HG03175 (cell line): ENCODE data around the gene EPN1.
"Not testable (repeated sequence)": the region's sequence is repeated elsewhere in the genome, so short reads cannot be mapped to it uniquely, and the experiment has no call there.

Experiments
- ATAC-seq: cut with Tn5 transposase; IDR thresholded peaks from one replicate; pipeline ENCODE4 v1.9.1; 2021; ENCODE audit warnings: mild to moderate bottlenecking, moderate library complexity; ENCODE audit not compliant: unreplicated experiment

Gene EPN1

DNA sequence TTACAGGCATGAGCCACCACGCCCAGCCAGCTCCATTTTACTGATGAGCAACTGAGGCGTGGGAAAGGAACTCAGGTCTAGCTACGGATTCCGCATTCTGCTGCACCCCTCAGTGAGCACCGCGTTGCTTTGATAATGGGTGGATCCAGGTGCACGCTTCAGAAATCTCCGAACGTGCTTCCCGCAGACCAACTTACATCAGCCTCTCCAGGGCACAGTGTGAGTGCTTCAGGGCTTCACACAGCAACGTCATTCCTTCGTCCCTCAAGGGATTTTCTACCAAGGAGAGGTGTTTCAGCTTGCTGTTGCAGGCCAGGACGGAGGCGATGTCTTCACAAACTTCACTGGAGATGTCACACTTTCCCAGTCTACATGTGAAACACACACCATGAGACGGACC, 41.5 kb downstream of the EPN1 start:
- ATAC-seq: no peak

DNA sequence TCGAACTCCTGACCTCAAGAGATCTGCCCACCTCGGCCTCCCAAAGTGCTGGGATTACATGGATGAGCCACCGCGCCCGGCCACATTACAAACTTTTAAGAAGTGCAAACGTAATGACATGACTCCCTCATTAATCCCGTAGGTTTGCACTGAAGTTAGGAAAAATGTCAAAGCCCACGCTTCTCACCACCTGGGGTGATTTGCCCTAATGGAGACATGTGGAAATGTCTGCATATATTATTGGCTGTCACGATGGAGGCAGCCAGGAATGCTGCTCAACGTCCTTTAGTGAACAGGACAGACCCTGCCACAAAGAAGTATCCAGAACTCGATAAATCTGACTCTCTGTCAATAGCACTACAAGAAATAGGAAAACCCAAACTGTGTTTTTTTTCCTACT, 42.2 kb downstream of the EPN1 start:
- ATAC-seq: no peak

DNA sequence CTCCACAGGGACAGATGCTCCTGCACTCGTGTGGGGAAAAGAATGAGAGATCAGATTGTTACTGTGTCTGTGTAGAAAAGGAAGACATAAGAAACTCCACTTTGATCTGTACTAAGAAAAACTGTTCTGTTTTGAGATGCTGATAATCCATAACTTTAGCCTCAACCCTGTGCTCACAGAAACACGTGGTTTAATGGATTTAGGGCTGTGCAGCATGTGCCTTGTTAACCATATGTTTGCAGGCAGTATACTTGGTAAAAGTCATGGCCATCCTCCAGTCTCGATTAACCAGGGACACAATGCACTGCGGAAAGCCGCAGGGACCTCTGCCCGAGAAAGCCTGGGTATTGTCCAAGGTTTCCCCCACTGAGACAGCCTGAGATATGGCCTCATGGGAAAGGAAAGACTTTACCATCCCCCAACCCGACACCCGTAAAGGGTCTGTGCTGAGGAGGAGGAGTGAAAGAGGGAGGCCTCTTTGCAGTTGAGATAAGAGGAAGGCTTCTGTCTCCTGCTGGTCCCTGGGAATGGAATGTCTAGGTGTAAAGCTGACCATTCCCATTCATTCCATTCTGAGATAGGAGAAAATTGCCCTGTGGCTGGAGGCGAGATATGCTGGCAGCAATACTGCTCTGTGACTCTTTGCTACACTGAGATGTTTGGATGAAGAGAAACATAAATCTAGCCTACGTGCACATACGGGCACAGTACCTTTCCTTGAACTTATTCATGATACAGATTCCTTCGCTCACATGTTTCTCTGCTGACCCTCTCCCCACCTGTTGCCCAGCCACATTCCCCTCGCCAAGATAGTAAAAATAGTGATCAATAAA, 43.1 kb downstream of the EPN1 start:
- ATAC-seq: not testable (repeated sequence)

DNA sequence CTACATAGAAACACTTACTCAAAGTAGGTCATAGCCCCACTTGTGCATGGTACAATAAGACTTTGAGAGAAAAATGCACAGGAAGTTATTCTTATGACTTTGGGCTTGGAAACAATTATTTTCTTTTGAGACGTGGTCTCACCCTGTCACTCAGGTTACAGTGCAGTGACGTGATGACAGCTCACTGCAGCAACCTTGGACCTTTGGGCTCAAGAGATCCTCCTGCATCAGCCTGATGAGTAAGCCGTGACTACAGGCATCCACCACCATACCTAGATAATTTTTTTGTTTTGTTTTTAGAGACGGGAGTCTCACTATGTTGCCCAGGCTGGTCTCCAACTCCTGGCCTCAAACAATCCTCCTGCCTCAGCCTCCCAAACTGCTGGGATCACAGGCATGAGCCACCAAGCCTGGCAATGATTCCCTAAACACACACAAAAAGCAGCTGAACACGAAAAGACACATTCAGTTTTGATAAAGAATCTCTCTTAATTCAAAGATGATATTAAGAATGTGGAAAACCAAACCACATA, 45.3 kb downstream of the EPN1 start:
- no peak for ATAC-seq

DNA sequence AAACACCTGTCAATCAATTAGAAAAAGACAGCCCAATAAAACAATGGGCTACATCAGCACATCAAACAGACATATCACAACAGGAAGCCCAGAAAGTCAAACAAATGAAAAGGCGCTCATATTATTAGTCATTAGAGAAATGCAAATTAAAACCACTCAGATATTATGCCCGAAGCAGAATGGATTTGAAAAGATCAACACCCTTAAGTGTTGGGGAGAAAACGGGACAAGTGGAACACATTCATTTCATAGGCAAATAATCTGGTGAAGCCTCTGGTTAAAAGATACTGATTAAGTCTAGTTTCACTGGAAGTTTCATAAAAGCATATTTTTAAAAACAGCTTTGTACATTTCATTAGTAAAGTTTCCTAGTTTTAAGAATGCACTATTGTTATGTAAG, 45.8 kb downstream of the EPN1 start:
- no peak for ATAC-seq

DNA sequence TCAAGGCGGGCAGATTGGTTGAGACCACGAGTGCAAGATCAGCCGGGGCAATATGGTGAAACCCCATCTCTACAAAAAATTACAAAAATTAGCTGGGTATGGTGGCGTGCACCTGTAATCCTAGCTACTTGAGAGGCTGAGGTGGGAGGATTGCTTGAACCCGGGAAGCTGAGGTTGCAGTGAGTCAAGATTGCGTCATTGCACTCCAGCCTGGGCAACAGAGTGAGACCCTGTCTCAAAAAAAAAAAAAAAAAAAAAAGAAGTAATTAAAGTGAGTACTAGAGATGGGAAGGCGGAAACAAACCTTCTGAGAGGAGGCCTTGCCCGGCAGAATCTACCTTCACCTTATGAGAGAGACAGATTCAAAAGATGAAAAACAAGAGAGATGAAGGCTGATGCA, 48.5 kb downstream of the EPN1 start:
- ATAC-seq: no peak

DNA sequence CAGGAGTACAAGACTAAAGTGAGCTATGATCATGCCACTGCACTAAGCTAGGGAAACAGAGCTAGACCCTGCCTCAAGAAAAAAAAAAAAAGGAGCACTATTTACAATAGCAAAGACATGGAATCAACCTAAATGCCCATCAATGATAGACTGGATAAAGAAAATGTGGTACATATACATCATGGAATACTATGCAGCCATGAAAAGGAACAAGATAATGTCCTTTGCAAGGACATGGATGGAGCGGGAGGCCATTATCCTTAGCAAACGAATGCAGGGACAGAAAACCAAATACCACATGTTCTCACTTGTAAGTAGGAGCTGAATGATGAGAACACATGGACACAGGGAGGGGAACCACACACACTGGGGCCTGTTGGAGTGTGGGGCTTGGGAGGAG, 55.4 kb downstream of the EPN1 start:
- ATAC-seq: not testable (repeated sequence)

DNA sequence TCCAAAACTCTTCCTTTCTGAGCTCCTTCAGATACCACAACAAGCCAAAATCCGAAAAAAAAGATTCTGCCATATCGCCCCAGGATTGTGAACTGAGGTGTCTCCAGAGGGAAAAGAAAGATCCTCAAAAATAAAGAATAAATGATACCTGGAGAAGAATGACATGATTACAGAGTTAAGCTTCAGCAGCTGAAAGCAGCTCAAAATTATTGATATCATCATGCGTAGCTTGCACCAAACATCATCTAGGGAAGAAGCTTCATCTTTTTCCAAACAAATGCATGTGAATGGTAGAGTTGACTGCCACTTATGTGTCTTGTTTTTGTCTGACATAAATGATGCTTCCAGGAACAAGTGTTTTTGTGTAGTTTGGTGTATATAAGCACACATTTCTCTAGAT, 63.3 kb downstream of the EPN1 start, which contains the start of gene NLRP9:
Gene NLRP9 (minus strand): TSS at position 101 of the 400 bp plus-strand sequence. CDS start 28 bp downstream, at position 73.
- ATAC-seq: no peak

DNA sequence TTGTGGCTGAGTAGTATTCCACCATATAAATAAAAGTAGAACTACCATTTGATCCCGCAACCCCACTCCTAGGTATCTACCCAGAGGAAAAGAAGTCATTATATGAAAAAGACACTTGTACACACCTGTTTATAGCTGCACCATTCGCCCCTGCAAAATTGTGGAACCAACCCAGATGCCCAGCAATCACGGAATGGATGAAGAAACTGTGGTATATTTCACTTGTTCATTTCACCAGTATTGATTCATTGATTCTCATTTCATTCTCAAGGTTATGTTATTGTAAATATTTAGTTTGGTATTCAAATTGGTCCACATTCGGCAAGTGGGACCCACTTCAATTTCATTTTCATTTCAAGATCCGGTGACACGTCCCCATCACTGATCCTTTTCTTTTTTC, 75.7 kb downstream of the EPN1 start:
- no peak for ATAC-seq

DNA sequence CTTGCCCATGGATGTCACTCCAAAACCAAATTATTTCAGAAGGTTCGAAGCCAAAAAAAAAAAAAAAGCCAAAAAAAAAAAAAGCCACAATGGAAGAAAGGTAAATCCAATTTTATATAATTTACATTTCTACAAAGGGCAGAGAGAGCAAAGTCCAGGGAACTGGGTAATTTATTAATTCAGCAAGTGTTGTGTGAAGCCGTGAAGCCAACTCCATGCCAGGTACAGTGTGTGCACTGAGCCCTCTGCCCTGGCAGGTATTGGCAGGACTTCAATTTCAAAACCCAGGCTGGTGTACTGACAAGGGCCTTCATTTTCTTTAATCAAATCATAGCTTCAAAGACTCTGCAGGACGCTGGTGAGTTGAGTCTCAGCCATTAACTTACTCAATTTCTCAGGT, 78.4 kb downstream of the EPN1 start:
- ATAC-seq: no peak

DNA sequence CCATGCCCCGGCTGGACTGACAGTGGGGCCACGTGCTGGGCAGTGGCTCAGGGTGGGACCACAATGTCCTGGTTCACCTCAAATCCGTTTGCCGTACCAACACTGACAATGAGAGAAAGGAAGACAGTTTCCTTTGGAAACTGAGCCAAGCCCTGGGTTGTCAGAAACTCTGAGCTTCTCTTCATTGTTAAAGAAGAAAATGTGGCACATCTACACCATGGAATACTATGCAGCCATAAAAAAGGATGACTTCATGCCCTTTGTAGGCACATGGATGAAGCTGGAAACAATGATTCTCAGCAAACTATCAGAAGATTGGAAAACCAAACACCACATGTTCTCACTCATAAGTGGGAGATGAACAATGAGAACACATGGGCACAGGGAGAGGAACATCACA, 81.8 kb downstream of the EPN1 start:
- not testable (repeated sequence) for ATAC-seq

DNA sequence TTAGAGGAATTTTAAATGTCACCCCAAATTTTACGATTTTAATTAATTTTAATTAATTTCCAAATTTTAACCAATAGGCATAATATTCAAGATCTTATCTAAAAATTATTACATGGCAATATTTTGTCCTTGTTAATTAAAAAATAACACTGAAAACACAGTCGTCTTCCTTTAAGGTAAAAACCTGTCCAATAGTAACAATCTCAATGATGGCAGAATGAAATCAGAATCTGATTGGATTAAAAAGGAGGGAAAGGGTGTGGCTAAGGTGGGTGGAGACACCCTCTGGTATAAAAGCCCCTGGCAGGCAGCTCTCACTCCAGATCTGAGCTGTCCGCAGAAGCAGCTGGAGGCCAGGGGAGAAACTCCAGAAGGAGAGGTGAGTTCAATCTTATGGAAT, 83.8 kb downstream of the EPN1 start, which contains the start of gene RFPL4A:
Gene RFPL4A (plus strand): TSS at position 301 of the 400 bp plus-strand sequence. CDS start 2,704 bp downstream, outside the sequence.
- ATAC-seq: not testable (repeated sequence)
